Transverse colon (tissue), 4 donors: ENCODE measurements around the gene MYO1C. TPM values are rescaled to one million over a fixed set of nuclear protein-coding genes. Genes with fewer than 3 reads are reported as not detected.
"Not testable (repeated sequence)": the region's sequence is repeated elsewhere in the genome, so short reads cannot be mapped to it uniquely, and the experiment has no call there.

Source experiments
- DNase-seq: peaks from one replicate; pipeline ENCODE4 v3.0.0-alpha.2; 2019
- H3K27ac ChIP-seq, 4 donors: fragments of 200-600 bp; sonication (generic); 2 replicates each; pipeline ENCODE4 v1.5.1; 2016 to 2018; ENCODE audit warnings: inconsistent platforms in 4 of 4
- H3K27me3 ChIP-seq: fragments of 200-600 bp; sonication (generic); 2 replicates; pipeline ENCODE4 v1.5.1; 2017; ENCODE audit warnings: inconsistent platforms
- H3K36me3 ChIP-seq, 4 donors: fragments of 200-600 bp; sonication (generic); 2 replicates each; pipeline ENCODE4 v1.5.1; 2017 to 2019; ENCODE audit warnings: inconsistent platforms in 4 of 4
- H3K4me1 ChIP-seq, 4 donors: fragments of 200-600 bp; sonication (generic); 2 replicates each; pipeline ENCODE4 v1.5.1; 2017 to 2020; ENCODE audit warnings: inconsistent platforms in 4 of 4
- H3K4me3 ChIP-seq, 4 donors: fragments of 200-600 bp; sonication (generic); 1 replicate in 1 of 4; 2 replicates in 3 of 4; pipeline versions ENCODE4 v1.5.1 to v1.6.1; 2017 to 2019; ENCODE audit warnings: inconsistent platforms in 4 of 4
- H3K9me3 ChIP-seq, 2 donors: fragments of 200-600 bp; sonication (generic); 2 replicates each; pipeline ENCODE4 v1.5.1; 2017 to 2019; ENCODE audit warnings: inconsistent platforms in 2 of 2
- CTCF ChIP-seq, 5 experiments: fragments of 200-600 bp in 3 of 5; fragments of 450-650 bp in 2 of 5; sonication (generic) in 3 of 5; IDR thresholded peaks; 1 replicate in 2 of 5; 2 replicates in 3 of 5; pipeline ENCODE4 v1.5.1; 2016 to 2017; ENCODE audit warnings: antibody characterized with exemption in 5 of 5, inconsistent platforms in 3 of 5, mild to moderate bottlenecking in 2 of 5, moderate library complexity in 1 of 5
- EP300 ChIP-seq: sonication (generic); formaldehyde crosslinking; IDR thresholded peaks from one replicate; pipeline ENCODE4 v1.6.1; 2017; ENCODE audit warnings: antibody characterized with exemption, low read depth
- POLR2A ChIP-seq: fragments of 450-650 bp; IDR thresholded peaks from one replicate; pipeline ENCODE4 v1.6.1; 2016; ENCODE audit warnings: antibody characterized with exemption, mild to moderate bottlenecking, moderate library complexity
- POLR2AphosphoS5 ChIP-seq, 3 donors: sonication (generic); formaldehyde crosslinking; IDR thresholded peaks; one replicate each; pipeline ENCODE4 v1.6.1; 2016; ENCODE audit warnings: antibody characterized with exemption in 3 of 3
- WGBS, 2 donors: methylation state at CpG; one replicate each; pipeline ENCODE4 v1.1.5; 2018; ENCODE audit warnings: low coverage in 1 of 2; 5-methylcytosine and 5-hydroxymethylcytosine counted together
- in situ Hi-C, 4 donors: fragments of 200-750 bp; cut with MboI; loops; one replicate each; pipeline versions ENCODE4 v1.15.0 to v1.15.1; 2017; ENCODE audit warnings: low sequenced_read_pairs in 3 of 4, low pct_ligation_motif_present in 1 of 4, low pct_unique_long_range_greater_than_20kb in 1 of 4
- intact Hi-C: fragments of 100-400 bp; cut with DNase I; formaldehyde crosslinking; loops from one replicate; pipeline ENCODE4 v1.15.1; 2023; ENCODE audit warnings: low total_unique reads
- total RNA-seq, 4 donors: library from RNA; depleted of rRNA; stranded (reverse); fragments of >200 nt; gene quantifications; one replicate each; pipeline ENCODE4 v1.1.0, GENCODE V29; 2016

The MYO1C gene
- total RNA-seq, 4 donors from 2014 or later, result 163 to 456 (median 219) TPM

GRCh38 chr17:1511290-1511689 lies 18.8 kb upstream of the MYO1C start:
- in situ Hi-C loops, result loop anchor here (10.0 to 25.0 kb wide), 4 partner anchors 124 to 249 kb away; partner anchors contain the start of genes BHLHA9 (in 3 of the 4) and TRARG1 (in 1 of the 4)
- WGBS, 2 donors, result 42% methylated on average over 11 of the region's 11 CpGs; no CpG with 5 or more reads in 1 of the 2 donors

GRCh38 chr17:1509290-1509881 lies 16.9 kb upstream of the MYO1C start:
- peaks cover 0 to 11% (median 2%) of the 10 kb centered on the region in 4 donors for H3K36me3 ChIP-seq
- intact Hi-C loops, result no loop called here

More at GRCh38 chr17:1511290-1511689, 18.8 kb upstream of the MYO1C start:
- Histone ChIP-seq H3K4me3 (no peak overlapping the region), H3K27ac (peak overlapping the region; percentile 80 to 89 (median 88)), H3K27me3 (no peaks in the 10 kb centered on the region), H3K36me3 (peaks cover 0 to 11% (median 2%) of the 10 kb centered on the region in 4 donors), H3K4me1 (peaks cover 45 to 70% (median 58%) of the 10 kb centered on the region in 4 donors), H3K9me3 (no peaks in the 10 kb centered on the region)
- TF ChIP-seq POLR2AphosphoS5 (IDR thresholded peaks at IDR 0.05), result no peak
- TF ChIP-seq CTCF (IDR thresholded peaks at IDR 0.05), result no peak
- no peak for TF ChIP-seq POLR2A
- no peak for TF ChIP-seq EP300
- intact Hi-C loops, result loop anchor here (10.0 kb wide), 1 partner anchor 146 kb away; no protein-coding TSS in a partner anchor
- peak; percentile 32 for DNase-seq

GRCh38 chr17:1508709-1509108 lies 16.2 kb upstream of the MYO1C start:
- H3K9me3 ChIP-seq, H3K27me3 ChIP-seq, H3K4me3 ChIP-seq, intact Hi-C loops, DNase-seq, H3K36me3 ChIP-seq: not testable (repeated sequence)
- peaks cover 39 to 57% (median 47%) of the 10 kb centered on the region in 4 donors for H3K4me1 ChIP-seq
- 78% methylated on average over 22 of the region's 25 CpGs; no CpG with 5 or more reads in 1 of the 2 donors for WGBS, 2 donors
- in situ Hi-C loops, result loop anchor here in 3 of 4 donors (25.0 kb wide), 2 partner anchors 121 to 246 kb away; partner anchors contain the start of gene BHLHA9 (in 2 of the 3)
- H3K27ac ChIP-seq, result peak overlapping the region; percentile 80 to 89 (median 88)

More at GRCh38 chr17:1509290-1509881, 16.9 kb upstream of the MYO1C start:
- TF ChIP-seq CTCF (IDR thresholded peaks at IDR 0.05), result peak in 2 of 5 experiments; percentile 35 to 41
- peak; percentile 41 for TF ChIP-seq POLR2A
- TF ChIP-seq POLR2AphosphoS5 (IDR thresholded peaks at IDR 0.05), result peak in 2 of 3 donors; percentile 63 to 72
- TF ChIP-seq EP300, result peak; percentile 60
- WGBS, 2 donors, result 13 to 46% methylated on average over 1 to 7 of the region's 7 CpGs
- in situ Hi-C loops, result loop anchor here in 3 of 4 donors (25.0 kb wide), 2 partner anchors 122 to 247 kb away; partner anchors contain the start of gene BHLHA9 (in 2 of the 3)
- Histone ChIP-seq H3K4me1 (peaks cover 39 to 59% (median 47%) of the 10 kb centered on the region in 4 donors), H3K27me3 (no peaks in the 10 kb centered on the region), H3K27ac (peak overlapping the region; percentile 80 to 89 (median 88)), H3K4me3 (no peak overlapping the region), H3K9me3 (no peaks in the 10 kb centered on the region)
- DNase-seq, result peak; percentile 71

GRCh38 chr17:1506649-1507267 lies 14.3 kb upstream of the MYO1C start:
- H3K27ac ChIP-seq, result no peak overlapping the region
- H3K9me3 ChIP-seq, result no peaks in the 10 kb centered on the region
- no peak for DNase-seq
- H3K27me3 ChIP-seq, result no peaks in the 10 kb centered on the region
- intact Hi-C loops (no loop called here), in situ Hi-C loops (loop anchor here in 3 of 4 donors (25.0 kb wide), 2 partner anchors 119 to 244 kb away; partner anchors contain the start of gene BHLHA9 (in 2 of the 3))
- TF ChIP-seq CTCF (IDR thresholded peaks at IDR 0.05), result no peak
- TF ChIP-seq POLR2AphosphoS5 (IDR thresholded peaks at IDR 0.05), result no peak
- no peak for TF ChIP-seq POLR2A
- TF ChIP-seq EP300, result no peak
- 94% methylated on average over 13 of the region's 13 CpGs; no CpG with 5 or more reads in 1 of the 2 donors for WGBS, 2 donors
- H3K4me1 ChIP-seq, result peaks cover 23 to 37% (median 29%) of the 10 kb centered on the region in 4 donors
- no peak overlapping the region for H3K4me3 ChIP-seq
- H3K36me3 ChIP-seq, result peaks cover 0 to 3% (median 0%) of the 10 kb centered on the region in 4 donors
